HEK293 (cell line): ENCODE data around the gene CRTAP.

Source experiments
- CTCF ChIA-PET: fragments of 350-600 bp; formaldehyde crosslinking; extraction: SDS; loops from one replicate; lab custom pipeline; 2021; ENCODE audit warnings: antibody characterized with exemption; lab: Yijun Ruan, JAX
- POLR2A ChIA-PET: fragments of 300-600 bp; formaldehyde crosslinking; extraction: SDS; loops from one replicate; lab custom pipeline; 2020; ENCODE audit warnings: antibody characterized with exemption, inconsistent platforms; lab: Yijun Ruan, JAX
- H3K27ac ChIP-seq: fragments of 200-500 bp; sonication (Bioruptor generic); 2 replicates; pipeline ENCODE4 v1.5.1; 2014; ENCODE audit warnings: low read depth, low read length, control low read depth, inconsistent platforms; ENCODE audit errors: extremely low read depth
- H3K36me3 ChIP-seq, 2 experiments: fragments of 200-500 bp in 1 of 2; sonication (Bioruptor generic) in 1 of 2; 1 replicate in 1 of 2; 2 replicates in 1 of 2; pipeline ENCODE4 v1.5.1; 2014 to 2017; ENCODE audit warnings: inconsistent platforms in 2 of 2, low read length in 2 of 2; ENCODE audit not compliant: control insufficient read depth in 2 of 2, insufficient read depth in 1 of 2
- H3K4me1 ChIP-seq: fragments of 200-500 bp; sonication (Bioruptor generic); 2 replicates; pipeline ENCODE4 v1.5.1; 2014; ENCODE audit warnings: mild to moderate bottlenecking, low read length, inconsistent platforms; ENCODE audit not compliant: control insufficient read depth, insufficient read depth
- H3K4me3 ChIP-seq: 2 replicates; pipeline ENCODE4 v1.5.1; 2011; ENCODE audit warnings: low read depth, mild to moderate bottlenecking, control low read depth, low read length, moderate library complexity
- H3K9me3 ChIP-seq: fragments of 200-500 bp; sonication (Bioruptor generic); 2 replicates; pipeline ENCODE4 v1.5.1; 2014; ENCODE audit warnings: low read depth, low read length, inconsistent platforms; ENCODE audit not compliant: control insufficient read depth, insufficient read depth
- AEBP2 ChIP-seq: fragments of 450-650 bp; formaldehyde crosslinking; IDR thresholded peaks from 2 replicates; pipeline ENCODE4 v1.5.1; 2016; ENCODE audit warnings: missing biosample characterization, missing genetic modification characterization, borderline replicate concordance
- BCL11A ChIP-seq: fragments of 450-650 bp; formaldehyde crosslinking; IDR thresholded peaks from 2 replicates; pipeline ENCODE4 v1.5.1; 2016; ENCODE audit warnings: low read depth, missing biosample characterization, missing genetic modification characterization
- BCL6B ChIP-seq: fragments of 450-650 bp; formaldehyde crosslinking; IDR thresholded peaks from 2 replicates; pipeline ENCODE4 v1.5.1; 2017; ENCODE audit warnings: missing biosample characterization, missing genetic modification characterization
- GFI1B ChIP-seq: fragments of 450-650 bp; formaldehyde crosslinking; IDR thresholded peaks from 2 replicates; pipeline ENCODE4 v1.5.1; 2016; ENCODE audit warnings: missing biosample characterization, missing genetic modification characterization
- ZBTB48 ChIP-seq: fragments of 450-650 bp; formaldehyde crosslinking; IDR thresholded peaks from 2 replicates; pipeline ENCODE4 v1.5.1; 2016; ENCODE audit warnings: missing biosample characterization, missing genetic modification characterization
- ZEB2 ChIP-seq: fragments of 450-650 bp; formaldehyde crosslinking; IDR thresholded peaks from 2 replicates; pipeline ENCODE4 v1.5.1; 2016; ENCODE audit warnings: missing biosample characterization, missing genetic modification characterization
- ZNF133 ChIP-seq: fragments of 450-650 bp; formaldehyde crosslinking; IDR thresholded peaks from 2 replicates; pipeline ENCODE4 v1.5.1; 2016; ENCODE audit warnings: missing biosample characterization, missing genetic modification characterization
- ZNF202 ChIP-seq: fragments of 450-650 bp; formaldehyde crosslinking; IDR thresholded peaks from 2 replicates; pipeline ENCODE4 v1.5.1; 2016; ENCODE audit warnings: missing biosample characterization, missing genetic modification characterization, borderline replicate concordance
- ZNF221 ChIP-seq: fragments of 450-650 bp; formaldehyde crosslinking; IDR thresholded peaks from 2 replicates; pipeline ENCODE4 v1.5.1; 2017; ENCODE audit warnings: missing biosample characterization, missing genetic modification characterization, borderline replicate concordance
- ZNF292 ChIP-seq: fragments of 450-650 bp; formaldehyde crosslinking; IDR thresholded peaks from 2 replicates; pipeline ENCODE4 v1.5.1; 2016; ENCODE audit warnings: low read depth, missing biosample characterization, missing genetic modification characterization, borderline replicate concordance
- ZNF324 ChIP-seq: fragments of 450-650 bp; formaldehyde crosslinking; IDR thresholded peaks from 2 replicates; pipeline ENCODE4 v1.5.1; 2016; ENCODE audit warnings: missing biosample characterization, missing genetic modification characterization
- ZNF391 ChIP-seq: fragments of 450-650 bp; formaldehyde crosslinking; IDR thresholded peaks from 2 replicates; pipeline ENCODE4 v1.5.1; 2016; ENCODE audit warnings: low read depth, missing biosample characterization, missing genetic modification characterization, borderline replicate concordance
- ZNF621 ChIP-seq: fragments of 450-650 bp; formaldehyde crosslinking; IDR thresholded peaks from 2 replicates; pipeline ENCODE4 v1.5.1; 2017; ENCODE audit warnings: missing biosample characterization, missing genetic modification characterization
- TF ChIP-seq, protein P1 (sequence below): fragments of 450-650 bp; formaldehyde crosslinking; IDR thresholded peaks from 2 replicates; pipeline ENCODE4 v1.5.1; 2017; ENCODE audit warnings: missing biosample characterization, missing genetic modification characterization
- TF ChIP-seq, protein P2 (sequence below): fragments of 450-650 bp; formaldehyde crosslinking; IDR thresholded peaks from 2 replicates; pipeline ENCODE4 v1.5.1; 2016; ENCODE audit warnings: missing biosample characterization, missing genetic modification characterization
- TF ChIP-seq, protein P3 (sequence below): fragments of 450-650 bp; formaldehyde crosslinking; IDR thresholded peaks from 2 replicates; pipeline ENCODE4 v1.5.1; 2016; ENCODE audit warnings: missing biosample characterization, missing genetic modification characterization, low read depth
- TF ChIP-seq, protein P4 (sequence below): fragments of 450-650 bp; formaldehyde crosslinking; IDR thresholded peaks from 2 replicates; pipeline ENCODE4 v1.5.1; 2016; ENCODE audit warnings: missing biosample characterization, missing genetic modification characterization

Gene CRTAP

GRCh38 chr3:33149342-33149741 is 35.5 kb downstream of the CRTAP start (continued):
- TF ChIP-seq, protein P1, sequence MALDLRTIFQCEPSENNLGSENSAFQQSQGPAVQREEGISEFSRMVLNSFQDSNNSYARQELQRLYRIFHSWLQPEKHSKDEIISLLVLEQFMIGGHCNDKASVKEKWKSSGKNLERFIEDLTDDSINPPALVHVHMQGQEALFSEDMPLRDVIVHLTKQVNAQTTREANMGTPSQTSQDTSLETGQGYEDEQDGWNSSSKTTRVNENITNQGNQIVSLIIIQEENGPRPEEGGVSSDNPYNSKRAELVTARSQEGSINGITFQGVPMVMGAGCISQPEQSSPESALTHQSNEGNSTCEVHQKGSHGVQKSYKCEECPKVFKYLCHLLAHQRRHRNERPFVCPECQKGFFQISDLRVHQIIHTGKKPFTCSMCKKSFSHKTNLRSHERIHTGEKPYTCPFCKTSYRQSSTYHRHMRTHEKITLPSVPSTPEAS, result no peak
- TF ChIP-seq ZEB2 (tag by site-specific recombination) (no peak), ZNF202 (no peak), BCL6B (tag by site-specific recombination) (no peak), ZBTB48 (tag by site-specific recombination) (no peak)
- TF ChIP-seq, all 188 proteins: peak for 0

- Histone ChIP-seq H3K36me3 (peaks cover 0 to 14% of the 10 kb centered on the region in 2 experiments; a peak in 1 of 3 replicates), H3K9me3 (no peaks in the 10 kb centered on the region), H3K27ac (no peak overlapping the region), H3K4me1 (no peaks in the 10 kb centered on the region), H3K4me3 (no peak overlapping the region)
- CTCF ChIA-PET, result no interaction called here
- TF ChIP-seq ZNF133 (no peak), GFI1B (tag by site-specific recombination) (no peak), ZNF324 (tag by site-specific recombination) (no peak), ZNF292 (tag by site-specific recombination) (no peak), ZNF391 (tag by site-specific recombination) (no peak), ZNF221 (tag by site-specific recombination) (no peak), AEBP2 (no peak), BCL11A (tag by site-specific recombination) (no peak), ZNF621 (no peak)
- TF ChIP-seq, protein P2, sequence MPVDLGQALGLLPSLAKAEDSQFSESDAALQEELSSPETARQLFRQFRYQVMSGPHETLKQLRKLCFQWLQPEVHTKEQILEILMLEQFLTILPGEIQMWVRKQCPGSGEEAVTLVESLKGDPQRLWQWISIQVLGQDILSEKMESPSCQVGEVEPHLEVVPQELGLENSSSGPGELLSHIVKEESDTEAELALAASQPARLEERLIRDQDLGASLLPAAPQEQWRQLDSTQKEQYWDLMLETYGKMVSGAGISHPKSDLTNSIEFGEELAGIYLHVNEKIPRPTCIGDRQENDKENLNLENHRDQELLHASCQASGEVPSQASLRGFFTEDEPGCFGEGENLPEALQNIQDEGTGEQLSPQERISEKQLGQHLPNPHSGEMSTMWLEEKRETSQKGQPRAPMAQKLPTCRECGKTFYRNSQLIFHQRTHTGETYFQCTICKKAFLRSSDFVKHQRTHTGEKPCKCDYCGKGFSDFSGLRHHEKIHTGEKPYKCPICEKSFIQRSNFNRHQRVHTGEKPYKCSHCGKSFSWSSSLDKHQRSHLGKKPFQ (tag by site-specific recombination), result no peak
- TF ChIP-seq, protein P3, sequence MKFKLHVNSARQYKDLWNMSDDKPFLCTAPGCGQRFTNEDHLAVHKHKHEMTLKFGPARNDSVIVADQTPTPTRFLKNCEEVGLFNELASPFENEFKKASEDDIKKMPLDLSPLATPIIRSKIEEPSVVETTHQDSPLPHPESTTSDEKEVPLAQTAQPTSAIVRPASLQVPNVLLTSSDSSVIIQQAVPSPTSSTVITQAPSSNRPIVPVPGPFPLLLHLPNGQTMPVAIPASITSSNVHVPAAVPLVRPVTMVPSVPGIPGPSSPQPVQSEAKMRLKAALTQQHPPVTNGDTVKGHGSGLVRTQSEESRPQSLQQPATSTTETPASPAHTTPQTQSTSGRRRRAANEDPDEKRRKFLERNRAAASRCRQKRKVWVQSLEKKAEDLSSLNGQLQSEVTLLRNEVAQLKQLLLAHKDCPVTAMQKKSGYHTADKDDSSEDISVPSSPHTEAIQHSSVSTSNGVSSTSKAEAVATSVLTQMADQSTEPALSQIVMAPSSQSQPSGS, result no peak
- TF ChIP-seq, protein P4, sequence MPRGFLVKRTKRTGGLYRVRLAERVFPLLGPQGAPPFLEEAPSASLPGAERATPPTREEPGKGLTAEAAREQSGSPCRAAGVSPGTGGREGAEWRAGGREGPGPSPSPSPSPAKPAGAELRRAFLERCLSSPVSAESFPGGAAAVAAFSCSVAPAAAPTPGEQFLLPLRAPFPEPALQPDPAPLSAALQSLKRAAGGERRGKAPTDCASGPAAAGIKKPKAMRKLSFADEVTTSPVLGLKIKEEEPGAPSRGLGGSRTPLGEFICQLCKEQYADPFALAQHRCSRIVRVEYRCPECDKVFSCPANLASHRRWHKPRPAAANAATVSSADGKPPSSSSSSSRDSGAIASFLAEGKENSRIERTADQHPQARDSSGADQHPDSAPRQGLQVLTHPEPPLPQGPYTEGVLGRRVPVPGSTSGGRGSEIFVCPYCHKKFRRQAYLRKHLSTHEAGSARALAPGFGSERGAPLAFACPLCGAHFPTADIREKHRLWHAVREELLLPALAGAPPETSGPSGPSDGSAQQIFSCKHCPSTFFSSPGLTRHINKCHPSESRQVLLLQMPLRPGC (tag by site-specific recombination), result no peak
- POLR2A ChIA-PET, result interaction anchor here (0.5 kb wide), 1 partner anchor 39 kb away, joined by 3 read pairs; no protein-coding TSS in a partner anchor
Observed at GRCh38 chr3:33152363-33153360, 38.8 kb downstream of the CRTAP start.
